HEK293T (cell line): Measurements from ENCODE around the gene RPL35.

ENCODE experiments used
- CTCF ChIA-PET: fragments of 350-600 bp; formaldehyde crosslinking; extraction: SDS; loops from one replicate; lab custom pipeline; 2021; ENCODE audit warnings: antibody characterized with exemption, inconsistent platforms; lab: Yijun Ruan, JAX
- POLR2A ChIA-PET: fragments of 350-600 bp; formaldehyde crosslinking; extraction: SDS; loops from one replicate; lab custom pipeline; 2020; ENCODE audit warnings: antibody characterized with exemption, inconsistent platforms; lab: Yijun Ruan, JAX
- DNase-seq: peaks from one replicate; pipeline ENCODE4 v3.0.0; 2012; ENCODE audit warnings: mixed read lengths; ENCODE audit errors: extremely low spot score
- ARNT ChIP-seq: fragments of 450-650 bp; IDR thresholded peaks from 2 replicates; pipeline ENCODE4 v1.6.1; 2017; ENCODE audit warnings: mild to moderate bottlenecking
- BHLHE40 ChIP-seq: fragments of 450-650 bp; IDR thresholded peaks from 2 replicates; pipeline ENCODE4 v1.6.1; 2016; ENCODE audit warnings: mild to moderate bottlenecking, moderate library complexity, borderline replicate concordance
- CTBP1 ChIP-seq: fragments of 450-650 bp; IDR thresholded peaks from 2 replicates; pipeline ENCODE4 v1.6.1; 2016; ENCODE audit warnings: borderline replicate concordance
- ELF4 ChIP-seq: fragments of 450-650 bp; IDR thresholded peaks from 2 replicates; pipeline ENCODE4 v1.6.1; 2017; ENCODE audit warnings: antibody characterized with exemption
- FOXA1 ChIP-seq: fragments of 450-650 bp; IDR thresholded peaks from 2 replicates; pipeline ENCODE4 v1.6.1; 2016; ENCODE audit warnings: mild to moderate bottlenecking
- FOXK2 ChIP-seq: fragments of 450-650 bp; IDR thresholded peaks from 2 replicates; pipeline ENCODE4 v1.6.1; 2016; ENCODE audit warnings: mild to moderate bottlenecking
- FOXM1 ChIP-seq: fragments of 450-650 bp; IDR thresholded peaks from 2 replicates; pipeline ENCODE4 v1.6.1; 2017; ENCODE audit warnings: mild to moderate bottlenecking, borderline replicate concordance
- HDGF ChIP-seq: fragments of 450-650 bp; IDR thresholded peaks from 2 replicates; pipeline ENCODE4 v1.6.1; 2017; ENCODE audit warnings: antibody characterized with exemption, borderline replicate concordance
- L3MBTL2 ChIP-seq: fragments of 450-650 bp; conservative IDR thresholded peaks from 2 replicates; pipeline ENCODE4 v1.6.1; 2016; ENCODE audit warnings: mild to moderate bottlenecking
- LEF1 ChIP-seq: fragments of 450-650 bp; IDR thresholded peaks from 2 replicates; pipeline ENCODE4 v1.6.1; 2017; ENCODE audit warnings: mild to moderate bottlenecking, borderline replicate concordance
- NFRKB ChIP-seq: fragments of 450-650 bp; IDR thresholded peaks from 2 replicates; pipeline ENCODE4 v1.6.1; 2016; ENCODE audit warnings: mild to moderate bottlenecking, moderate library complexity
- PKNOX1 ChIP-seq: fragments of 450-650 bp; IDR thresholded peaks from 2 replicates; pipeline ENCODE4 v1.6.1; 2016
- SP1 ChIP-seq: fragments of 450-650 bp; IDR thresholded peaks from 2 replicates; pipeline ENCODE4 v1.6.1; 2017
- SUZ12 ChIP-seq: fragments of 450-650 bp; IDR thresholded peaks from 2 replicates; pipeline ENCODE4 v1.6.1; 2016; ENCODE audit warnings: mild to moderate bottlenecking
- TARDBP ChIP-seq: fragments of 450-650 bp; IDR thresholded peaks from 2 replicates; pipeline ENCODE4 v1.6.1; 2016
- ZNF384 ChIP-seq: fragments of 450-650 bp; IDR thresholded peaks from 2 replicates; pipeline ENCODE4 v1.6.1; 2016

Gene RPL35

GRCh38 chr9:124820698-124821623 lies 40.8 kb downstream of the RPL35 start:
- DNase-seq, result no peak
- ChIA-PET POLR2A (interaction anchor here (1.1 kb wide), 2 partner anchors 40 to 62 kb away, joined by 3 read pairs; partner anchors contain the start of gene RPL35), CTCF (no interaction called here)
- TF ChIP-seq SUZ12, result no peak
- TF ChIP-seq L3MBTL2, result no peak
- no peak for TF ChIP-seq LEF1
- TF ChIP-seq CTBP1, result no peak
- no peak for TF ChIP-seq TARDBP
- TF ChIP-seq FOXA1, result no peak

GRCh38 chr9:124818431-124819281 lies 43.1 kb downstream of the RPL35 start:
- TF ChIP-seq SUZ12 (no peak), PKNOX1 (no peak), SP1 (no peak), ZNF384 (no peak), CTBP1 (no peak), ELF4 (no peak), HDGF (no peak), BHLHE40 (no peak), ARNT (no peak), FOXM1 (no peak), FOXK2 (no peak)
- CTCF ChIA-PET, result interaction anchor here (0.8 to 1.4 kb wide), 3 partner anchors 19 to 543 kb away, joined by 3 read pairs; no protein-coding TSS in a partner anchor
- POLR2A ChIA-PET, result interaction anchor here (0.9 to 1.5 kb wide), 3 partner anchors 8 to 40 kb away, joined by 3 to 4 read pairs (median 3); no protein-coding TSS in a partner anchor
- peak; percentile 39 for DNase-seq

- ChIA-PET CTCF (no interaction called here), POLR2A (no interaction called here)
- DNase-seq, result no peak
Measured at GRCh38 chr9:124815601-124816000, 46.2 kb downstream of the RPL35 start.

GRCh38 chr9:124814164-124814535 lies 47.6 kb downstream of the RPL35 start:
- POLR2A ChIA-PET, result interaction anchor here (1.2 to 1.5 kb wide), 3 partner anchors 35 to 47 kb away, joined by 4 to 7 read pairs (median 4); partner anchors contain the start of genes ARPC5L, RPL35 and WDR38
- CTCF ChIA-PET, result interaction anchor here (1.9 to 2.0 kb wide), 2 partner anchors 37 to 39 kb away, joined by 7 to 9 read pairs; partner anchors contain the start of genes OLFML2A and WDR38
- no peak for TF ChIP-seq SP1
- no peak for TF ChIP-seq TARDBP
- TF ChIP-seq BHLHE40, result no peak
- no peak for TF ChIP-seq ZNF384
- no peak for TF ChIP-seq SUZ12
- TF ChIP-seq L3MBTL2, result no peak
- no peak for TF ChIP-seq FOXA1
- no peak for TF ChIP-seq ARNT
- TF ChIP-seq ELF4, result no peak
- TF ChIP-seq LEF1, result no peak
- TF ChIP-seq HDGF, result no peak
- TF ChIP-seq PKNOX1, result no peak
- DNase-seq, result no peak

More at GRCh38 chr9:124815601-124816000, 46.2 kb downstream of the RPL35 start:
- TF ChIP-seq SP1 (no peak), ZNF384 (no peak), PKNOX1 (no peak), HDGF (no peak), ARNT (no peak), LEF1 (no peak), FOXM1 (no peak), TARDBP (no peak), ELF4 (no peak), CTBP1 (no peak), FOXK2 (no peak), FOXA1 (no peak), L3MBTL2 (no peak), BHLHE40 (no peak), NFRKB (no peak), SUZ12 (no peak)

GRCh38 chr9:124813501-124814163 lies 48.1 kb downstream of the RPL35 start:
- TF ChIP-seq BHLHE40 (no peak), ZNF384 (no peak), FOXK2 (no peak), L3MBTL2 (no peak), FOXM1 (no peak), LEF1 (no peak), SP1 (no peak), ELF4 (no peak), CTBP1 (no peak), PKNOX1 (no peak), SUZ12 (no peak)
- CTCF ChIA-PET, result interaction anchor here (1.4 to 2.0 kb wide), 3 partner anchors 27 to 39 kb away, joined by 3 to 9 read pairs (median 7); partner anchors contain the start of genes OLFML2A and WDR38
- POLR2A ChIA-PET, result interaction anchor here (0.6 to 2.0 kb wide), 7 partner anchors 10 to 313 kb away, joined by 3 to 7 read pairs (median 5); partner anchors contain the start of genes ARPC5L, NR6A1, RPL35 and WDR38
- DNase-seq, result no peak
